Tibial nerve (tissue), 4 donors: ENCODE results near the gene ENOX1. TPM values are rescaled to one million over a fixed set of nuclear protein-coding genes. Genes with fewer than 3 reads are reported as not detected.

Experiments
- DNase-seq, 2 donors: peaks; one replicate each; pipeline ENCODE4 v3.0.0-alpha.2; 2019; ENCODE audit warnings: low spot score in 2 of 2
- H3K27ac ChIP-seq, 4 donors: fragments of 200-600 bp; sonication (generic) in 3 of 4; one replicate each; pipeline ENCODE4 v1.5.1; 2017 to 2019; ENCODE audit warnings: mild to moderate bottlenecking in 1 of 4
- H3K27me3 ChIP-seq, 2 donors: fragments of 200-600 bp; sonication (generic) in 1 of 2; one replicate each; pipeline versions ENCODE4 v1.5.1 to v1.6.0; 2017 to 2019
- H3K36me3 ChIP-seq, 3 donors: fragments of 200-600 bp; sonication (generic); one replicate each; pipeline ENCODE4 v1.5.1; 2018 to 2019
- H3K4me1 ChIP-seq, 4 donors: fragments of 200-600 bp; sonication (generic) in 3 of 4; one replicate each; pipeline ENCODE4 v1.5.1; 2017 to 2019
- H3K4me3 ChIP-seq, 4 donors: fragments of 200-600 bp; sonication (generic) in 3 of 4; one replicate each; pipeline ENCODE4 v1.5.1; 2017 to 2019; ENCODE audit warnings: mild to moderate bottlenecking in 1 of 4, moderate library complexity in 1 of 4
- H3K9me3 ChIP-seq, 4 donors: fragments of 200-600 bp; sonication (generic) in 3 of 4; one replicate each; pipeline ENCODE4 v1.5.1; 2017 to 2019
- EP300 ChIP-seq, 2 donors: sonication (generic); formaldehyde crosslinking; IDR thresholded peaks; one replicate each; pipeline ENCODE4 v1.6.1; 2017; ENCODE audit warnings: antibody characterized with exemption in 2 of 2, mild to moderate bottlenecking in 1 of 2
- POLR2A ChIP-seq, 2 donors: fragments of 450-650 bp; IDR thresholded peaks; one replicate each; pipeline ENCODE4 v1.6.1; 2017; ENCODE audit warnings: antibody characterized with exemption in 2 of 2, mild to moderate bottlenecking in 2 of 2, moderate library complexity in 2 of 2
- WGBS, 2 donors: methylation state at CpG; one replicate each; pipeline ENCODE4 v1.1.5; 2018; 5-methylcytosine and 5-hydroxymethylcytosine counted together
- total RNA-seq, 4 donors: library from RNA; depleted of rRNA; stranded (reverse); fragments of >200 nt; gene quantifications; one replicate each; pipeline ENCODE4 v1.1.0, GENCODE V29; 2016
- TF ChIP-seq, protein P1 (sequence below), 5 experiments: fragments of 200-600 bp in 3 of 5; fragments of 450-650 bp in 2 of 5; sonication (generic) in 3 of 5; IDR thresholded peaks; one replicate each; pipeline ENCODE4 v1.5.1; 2016 to 2019; ENCODE audit warnings: antibody characterized with exemption in 5 of 5, mild to moderate bottlenecking in 3 of 5, moderate library complexity in 2 of 5

ENOX1 gene
- total RNA-seq, 4 donors from 2014 or later, result 2.6 to 8.2 (median 4.6) TPM

- Histone ChIP-seq H3K4me1 (no peaks in the 10 kb centered on the region), H3K36me3 (no peaks in the 10 kb centered on the region), H3K27ac (no peak overlapping the region), H3K27me3 (no peaks in the 10 kb centered on the region), H3K4me3 (no peak overlapping the region), H3K9me3 (no peaks in the 10 kb centered on the region)
- 70 to 72% methylated on average over 4 of the region's 4 CpGs for WGBS, 2 donors
- no peak for DNase-seq
- no peak for TF ChIP-seq EP300 (IDR thresholded peaks at IDR 0.05)
- TF ChIP-seq POLR2A (IDR thresholded peaks at IDR 0.05), result no peak
- TF ChIP-seq, protein P1, sequence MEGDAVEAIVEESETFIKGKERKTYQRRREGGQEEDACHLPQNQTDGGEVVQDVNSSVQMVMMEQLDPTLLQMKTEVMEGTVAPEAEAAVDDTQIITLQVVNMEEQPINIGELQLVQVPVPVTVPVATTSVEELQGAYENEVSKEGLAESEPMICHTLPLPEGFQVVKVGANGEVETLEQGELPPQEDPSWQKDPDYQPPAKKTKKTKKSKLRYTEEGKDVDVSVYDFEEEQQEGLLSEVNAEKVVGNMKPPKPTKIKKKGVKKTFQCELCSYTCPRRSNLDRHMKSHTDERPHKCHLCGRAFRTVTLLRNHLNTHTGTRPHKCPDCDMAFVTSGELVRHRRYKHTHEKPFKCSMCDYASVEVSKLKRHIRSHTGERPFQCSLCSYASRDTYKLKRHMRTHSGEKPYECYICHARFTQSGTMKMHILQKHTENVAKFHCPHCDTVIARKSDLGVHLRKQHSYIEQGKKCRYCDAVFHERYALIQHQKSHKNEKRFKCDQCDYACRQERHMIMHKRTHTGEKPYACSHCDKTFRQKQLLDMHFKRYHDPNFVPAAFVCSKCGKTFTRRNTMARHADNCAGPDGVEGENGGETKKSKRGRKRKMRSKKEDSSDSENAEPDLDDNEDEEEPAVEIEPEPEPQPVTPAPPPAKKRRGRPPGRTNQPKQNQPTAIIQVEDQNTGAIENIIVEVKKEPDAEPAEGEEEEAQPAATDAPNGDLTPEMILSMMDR (IDR thresholded peaks at IDR 0.05), result no peak
Measured at GRCh38 chr13:43294412-43294811, 492.4 kb downstream of the ENOX1 start.

DNA sequence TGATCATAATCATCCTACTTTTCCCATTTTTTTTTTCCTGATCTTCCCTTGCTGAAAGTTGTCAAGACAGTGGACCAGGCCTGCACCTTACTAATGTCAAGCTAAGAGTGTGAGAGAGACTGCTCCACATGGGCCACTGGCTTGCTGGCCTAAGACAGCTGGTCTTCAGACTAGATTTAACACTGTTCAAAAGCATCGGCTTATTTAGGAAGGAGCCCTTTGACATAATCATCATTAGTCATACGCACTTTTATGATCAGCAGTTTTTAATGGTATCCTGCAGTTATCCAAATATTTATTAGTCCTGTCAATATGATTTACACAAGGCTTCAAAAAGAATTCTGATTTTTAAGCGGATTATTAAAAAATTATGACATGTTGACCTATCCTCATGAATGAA lies 492.8 kb downstream of the ENOX1 start:
- TF ChIP-seq, protein P1 (IDR thresholded peaks at IDR 0.05), result no peak
- no peak for TF ChIP-seq EP300 (IDR thresholded peaks at IDR 0.05)
- no peak for TF ChIP-seq POLR2A (IDR thresholded peaks at IDR 0.05)
- no peak overlapping the region for H3K4me3 ChIP-seq
- no peaks in the 10 kb centered on the region for H3K36me3 ChIP-seq
- WGBS, 2 donors, result 85% methylated on average over 3 of the region's 3 CpGs
- H3K27me3 ChIP-seq, result no peaks in the 10 kb centered on the region
- no peaks in the 10 kb centered on the region for H3K9me3 ChIP-seq
- no peaks in the 10 kb centered on the region for H3K4me1 ChIP-seq
- no peak for DNase-seq
- H3K27ac ChIP-seq, result no peak overlapping the region

GRCh38 chr13:43293561-43293960 lies 493.2 kb downstream of the ENOX1 start:
- Histone ChIP-seq H3K27me3 (no peaks in the 10 kb centered on the region), H3K4me1 (no peaks in the 10 kb centered on the region), H3K27ac (no peak overlapping the region), H3K36me3 (no peaks in the 10 kb centered on the region), H3K9me3 (no peaks in the 10 kb centered on the region), H3K4me3 (no peak overlapping the region)
- TF ChIP-seq, protein P1 (IDR thresholded peaks at IDR 0.05), result no peak
- TF ChIP-seq POLR2A (IDR thresholded peaks at IDR 0.05), result no peak
- no peak for TF ChIP-seq EP300 (IDR thresholded peaks at IDR 0.05)
- DNase-seq, result no peak
- 82 to 84% methylated on average over 1 of the region's 1 CpG for WGBS, 2 donors

GRCh38 chr13:43293008-43293407 lies 493.8 kb downstream of the ENOX1 start:
- Histone ChIP-seq H3K9me3 (no peaks in the 10 kb centered on the region), H3K27ac (no peak overlapping the region), H3K27me3 (no peaks in the 10 kb centered on the region), H3K36me3 (no peaks in the 10 kb centered on the region), H3K4me3 (no peak overlapping the region), H3K4me1 (no peaks in the 10 kb centered on the region)
- TF ChIP-seq, protein P1 (IDR thresholded peaks at IDR 0.05), result no peak
- TF ChIP-seq POLR2A (IDR thresholded peaks at IDR 0.05) (no peak), EP300 (IDR thresholded peaks at IDR 0.05) (no peak)
- no peak for DNase-seq
- WGBS, 2 donors, result 94 to 95% methylated on average over 2 of the region's 2 CpGs

DNA sequence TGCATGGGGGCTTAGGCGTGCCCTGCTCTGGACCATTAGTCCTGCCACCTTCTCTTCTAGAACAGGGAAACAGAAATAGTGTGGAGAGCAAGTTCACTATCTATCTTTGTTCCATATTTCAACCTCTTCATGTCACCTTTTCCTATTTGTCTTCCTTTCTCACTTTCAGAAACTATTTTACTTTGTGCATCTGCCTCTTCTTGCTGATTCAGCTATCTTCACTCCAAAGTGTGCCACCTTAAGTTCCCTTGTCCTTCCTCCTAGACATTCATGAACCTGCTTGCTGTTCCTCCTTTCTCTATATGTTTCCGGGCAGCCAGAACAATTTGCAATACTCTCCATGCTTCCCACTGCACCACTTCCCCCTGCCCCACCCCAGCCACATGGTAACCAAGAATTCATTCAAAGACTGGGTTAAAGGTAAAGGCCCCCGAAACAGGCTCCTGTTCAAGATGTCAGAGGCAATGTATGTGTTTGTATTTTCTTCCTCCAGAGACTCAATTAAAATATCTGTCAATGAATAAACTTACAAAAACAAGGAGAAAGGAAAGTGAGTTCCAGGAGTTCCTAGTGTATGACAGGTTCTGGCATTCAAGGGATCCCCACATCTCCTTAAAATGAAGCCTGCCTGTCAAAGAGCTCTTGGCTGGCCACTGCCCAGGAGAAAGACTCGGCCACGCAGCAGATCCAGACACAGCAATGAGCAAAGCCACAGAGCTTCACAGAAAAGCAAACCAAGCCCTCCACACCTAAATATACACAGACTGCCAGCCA lies 495.3 kb downstream of the ENOX1 start:
- TF ChIP-seq EP300 (IDR thresholded peaks at IDR 0.05), result no peak
- TF ChIP-seq POLR2A (IDR thresholded peaks at IDR 0.05), result no peak
- TF ChIP-seq, protein P1 (IDR thresholded peaks at IDR 0.05), result no peak
- no peak overlapping the region for H3K27ac ChIP-seq
- no peaks in the 10 kb centered on the region for H3K4me1 ChIP-seq
- H3K9me3 ChIP-seq, result no peaks in the 10 kb centered on the region
- no peaks in the 10 kb centered on the region for H3K36me3 ChIP-seq
- H3K4me3 ChIP-seq, result no peak overlapping the region
- no peaks in the 10 kb centered on the region for H3K27me3 ChIP-seq
- DNase-seq, result no peak
- 91 to 93% methylated on average over 5 of the region's 5 CpGs for WGBS, 2 donors
